Fibroblast of pulmonary artery (primary cell): ENCODE results near the gene GALNT5.
"Not testable (repeated sequence)": the region's sequence is repeated elsewhere in the genome, so short reads cannot be mapped to it uniquely, and the experiment has no call there.

Source experiments
- DNase-seq: peaks from one replicate; pipeline ENCODE4 v3.0.0-alpha.2; 2010; ENCODE audit warnings: low read depth
- H3K4me3 ChIP-seq: replicated peaks from 2 replicates; pipeline ENCODE4 v1.5.1; 2011; ENCODE audit warnings: low read depth, mild to moderate bottlenecking, control low read depth, low read length, moderate library complexity
- TF ChIP-seq, protein P1 (sequence below): IDR thresholded peaks from 2 replicates; pipeline ENCODE4 v1.5.1; 2011; ENCODE audit warnings: mild to moderate bottlenecking, control low read depth, low read length, inconsistent platforms; ENCODE audit errors: missing control alignments

GALNT5 gene

GRCh38 chr2:157223624-157224205 is 33.8 kb upstream of the GALNT5 start:
- no peak overlapping the region for H3K4me3 ChIP-seq
- TF ChIP-seq, protein P1, sequence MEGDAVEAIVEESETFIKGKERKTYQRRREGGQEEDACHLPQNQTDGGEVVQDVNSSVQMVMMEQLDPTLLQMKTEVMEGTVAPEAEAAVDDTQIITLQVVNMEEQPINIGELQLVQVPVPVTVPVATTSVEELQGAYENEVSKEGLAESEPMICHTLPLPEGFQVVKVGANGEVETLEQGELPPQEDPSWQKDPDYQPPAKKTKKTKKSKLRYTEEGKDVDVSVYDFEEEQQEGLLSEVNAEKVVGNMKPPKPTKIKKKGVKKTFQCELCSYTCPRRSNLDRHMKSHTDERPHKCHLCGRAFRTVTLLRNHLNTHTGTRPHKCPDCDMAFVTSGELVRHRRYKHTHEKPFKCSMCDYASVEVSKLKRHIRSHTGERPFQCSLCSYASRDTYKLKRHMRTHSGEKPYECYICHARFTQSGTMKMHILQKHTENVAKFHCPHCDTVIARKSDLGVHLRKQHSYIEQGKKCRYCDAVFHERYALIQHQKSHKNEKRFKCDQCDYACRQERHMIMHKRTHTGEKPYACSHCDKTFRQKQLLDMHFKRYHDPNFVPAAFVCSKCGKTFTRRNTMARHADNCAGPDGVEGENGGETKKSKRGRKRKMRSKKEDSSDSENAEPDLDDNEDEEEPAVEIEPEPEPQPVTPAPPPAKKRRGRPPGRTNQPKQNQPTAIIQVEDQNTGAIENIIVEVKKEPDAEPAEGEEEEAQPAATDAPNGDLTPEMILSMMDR, result no peak
- DNase-seq, result no peak

DNA sequence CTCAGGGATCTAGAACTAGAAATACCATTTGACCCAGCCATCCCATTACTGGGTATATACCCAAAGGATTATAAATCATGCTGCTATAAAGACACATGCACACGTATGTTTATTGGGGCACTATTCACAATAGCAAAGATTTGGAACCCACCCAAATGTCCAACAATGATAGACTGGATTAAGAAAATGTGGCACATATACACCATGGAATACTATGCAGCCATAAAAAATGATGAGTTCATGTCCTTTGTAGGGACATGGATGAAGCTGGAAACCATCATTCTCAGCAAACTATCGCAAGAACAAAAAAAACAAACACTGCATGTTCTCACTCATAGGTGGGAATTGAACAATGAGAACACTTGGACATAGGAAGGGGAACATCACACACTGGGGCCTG is 33.1 kb upstream of the GALNT5 start:
- DNase-seq, H3K4me3 ChIP-seq: not testable (repeated sequence)

- no peak overlapping the region for H3K4me3 ChIP-seq
- no peak for DNase-seq
- TF ChIP-seq, protein P1, result no peak
These were observed 29.9 kb upstream of the GALNT5 start for GRCh38 chr2:157227592-157227991.

DNA sequence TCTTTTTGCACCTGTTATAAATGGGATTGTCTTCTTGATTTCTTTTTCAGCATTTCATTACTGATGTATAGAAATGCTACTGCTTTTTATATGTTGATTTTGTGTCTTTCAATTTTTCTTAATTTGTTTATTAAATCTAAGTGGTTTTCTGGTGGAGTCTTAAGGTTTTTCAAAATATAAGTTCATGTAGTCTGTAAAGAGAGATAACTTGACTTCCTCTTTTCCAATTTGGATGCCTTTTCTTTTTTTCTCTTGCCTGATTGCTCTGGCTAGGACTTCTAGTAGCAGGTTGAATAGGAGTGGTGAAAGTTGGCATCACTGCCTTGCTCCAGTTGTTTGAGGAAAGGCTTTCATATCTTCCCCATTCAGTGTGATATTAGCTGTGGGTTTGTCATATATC is 28.6 kb upstream of the GALNT5 start:
- TF ChIP-seq, protein P1, result no peak
- no peak for DNase-seq
- no peak overlapping the region for H3K4me3 ChIP-seq

- no peak overlapping the region for H3K4me3 ChIP-seq
- TF ChIP-seq, protein P1, result no peak
- peak; percentile 71 for DNase-seq
These were observed 27.9 kb upstream of the GALNT5 start for GRCh38 chr2:157229572-157229971.

GRCh38 chr2:157231476-157231875 is 26.0 kb upstream of the GALNT5 start:
- DNase-seq, result no peak
- H3K4me3 ChIP-seq, result no peak overlapping the region
- TF ChIP-seq, protein P1, result no peak

DNA sequence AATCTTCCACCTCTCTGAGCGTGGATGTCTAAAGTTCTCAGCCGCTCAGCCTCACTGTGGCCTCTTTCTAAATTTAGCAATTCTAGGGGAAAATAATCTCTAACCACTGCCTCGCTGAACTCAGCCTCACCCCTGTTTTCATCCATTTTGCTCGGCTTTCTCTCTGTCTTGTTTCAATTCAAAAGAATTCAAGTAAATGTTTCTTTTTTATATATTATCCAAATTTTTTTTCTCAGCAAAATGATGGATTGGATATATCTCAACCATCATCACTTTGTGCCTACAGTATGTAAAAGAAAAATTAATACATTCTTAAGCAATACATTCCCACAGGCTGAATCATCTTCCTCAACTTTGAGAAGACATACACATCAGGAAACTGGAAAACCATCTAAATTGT is 24.0 kb upstream of the GALNT5 start:
- H3K4me3 ChIP-seq, result no peak overlapping the region
- TF ChIP-seq, protein P1, result no peak
- DNase-seq, result peak; percentile 76

DNA sequence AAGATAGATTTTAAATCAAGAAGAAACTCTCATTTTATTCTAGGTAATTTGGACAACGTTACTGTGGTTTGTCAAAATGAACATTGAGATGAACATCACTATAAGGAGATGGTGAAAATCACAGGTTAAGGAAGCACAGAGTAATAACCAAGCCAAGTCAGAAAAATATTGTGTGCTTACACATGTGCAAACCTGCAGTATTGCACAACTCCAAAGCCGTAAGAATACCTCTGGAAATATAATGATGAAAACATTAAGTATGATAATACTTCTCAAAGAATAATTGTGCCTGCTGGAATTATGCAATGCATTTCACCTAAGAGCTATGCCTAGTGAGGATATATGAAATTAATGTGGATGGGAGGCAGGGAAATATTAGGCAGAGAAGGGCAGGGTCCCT is 21.1 kb upstream of the GALNT5 start:
- TF ChIP-seq, protein P1, result no peak
- no peak for DNase-seq
- H3K4me3 ChIP-seq, result no peak overlapping the region
